Gastroesophageal sphincter (tissue), 3 donors: ENCODE data around the gene RPS5.

ENCODE experiments used
- CTCF ChIP-seq, 4 experiments: fragments of 200-600 bp in 2 of 4; fragments of 450-650 bp in 2 of 4; sonication (generic) in 1 of 4; IDR thresholded peaks; one replicate each; pipeline ENCODE4 v1.5.1; 2017 to 2019; ENCODE audit warnings: antibody characterized with exemption in 4 of 4, mild to moderate bottlenecking in 2 of 4, moderate library complexity in 2 of 4
- EP300 ChIP-seq: sonication (generic); formaldehyde crosslinking; IDR thresholded peaks from one replicate; pipeline ENCODE4 v1.6.1; 2017; ENCODE audit warnings: antibody characterized with exemption, mild to moderate bottlenecking
- POLR2A ChIP-seq, 2 donors: fragments of 450-650 bp; IDR thresholded peaks; one replicate each; pipeline ENCODE4 v1.6.1; 2017; ENCODE audit warnings: antibody characterized with exemption in 2 of 2, mild to moderate bottlenecking in 2 of 2, moderate library complexity in 1 of 2

- no peak for TF ChIP-seq EP300
- TF ChIP-seq CTCF (IDR thresholded peaks at IDR 0.05): no peak
- TF ChIP-seq POLR2A (IDR thresholded peaks at IDR 0.05): no peak
These were observed 5.4 kb upstream of the RPS5 start for GRCh38 chr19:58381460-58382212.
